Mucosa of descending colon (tissue), 3 donors: Measurements from ENCODE around the gene CACNB4. TPM values are rescaled to one million over a fixed set of nuclear protein-coding genes. Genes with fewer than 3 reads are reported as not detected.

Experiments used
- ATAC-seq: fragments of 200-7000 bp; cut with Tn5 transposase; one replicate; pipeline ENCODE4 v1.9.1; 2020; ENCODE audit warnings: mild to moderate bottlenecking, moderate library complexity
- DNase-seq, 3 donors: peaks; one replicate each; pipeline ENCODE4 v3.0.0-alpha.2; 2020
- H3K36me3 ChIP-seq: fragments of 200-600 bp; one replicate; pipeline ENCODE4 v1.8.0; 2021; ENCODE audit warnings: low read depth, mild to moderate bottlenecking
- H3K4me1 ChIP-seq: fragments of 200-600 bp; one replicate; pipeline ENCODE4 v1.8.0; 2021; ENCODE audit warnings: low read depth, mild to moderate bottlenecking
- H3K4me3 ChIP-seq: fragments of 200-600 bp; one replicate; pipeline ENCODE4 v1.8.0; 2021; ENCODE audit warnings: mild to moderate bottlenecking
- H3K9me3 ChIP-seq: fragments of 200-600 bp; one replicate; pipeline ENCODE4 v1.8.0; 2021; ENCODE audit warnings: mild to moderate bottlenecking
- intact Hi-C, 2 donors: fragments of 100-400 bp; cut with DNase I in 1 of 2; cut with micrococcal nuclease in 1 of 2; formaldehyde crosslinking; loops; one replicate each; pipeline versions ENCODE4 v1.11.0 to v1.11.1; 2022; cut with DNase I, micrococcal nuclease
- total RNA-seq, 3 donors: library from RNA; stranded (reverse); fragmentation: NEBNext Ultra II Directional in 2 of 3; extraction: Animal tissue kit (Norgen Biotek cat#: 25700) in 2 of 3; gene quantifications; one replicate each; pipeline versions ENCODE4 v1.2.1 to v1.2.4, GENCODE V29; 2021 to 2023
- TF ChIP-seq, protein P1 (sequence below): fragments of 200-600 bp; IDR thresholded peaks from one replicate; pipeline ENCODE4 v1.8.0; 2022; ENCODE audit warnings: antibody characterized with exemption, mild to moderate bottlenecking
- donor health status: DM: no; HTN: no; CAD: no; lungs with moderate emphysema.
- donor health status: DM: no; HTN: no; CAD: no.
- donor health status: DM: no; HTN: yes; CAD: no.

Gene CACNB4
- total RNA-seq, 3 donors from 2014 or later = 1.0 to 1.8 (median 1.4) TPM

- H3K4me1 ChIP-seq = no peaks in the 10 kb centered on the region
- no peaks in the 10 kb centered on the region for H3K9me3 ChIP-seq
- TF ChIP-seq, protein P1, sequence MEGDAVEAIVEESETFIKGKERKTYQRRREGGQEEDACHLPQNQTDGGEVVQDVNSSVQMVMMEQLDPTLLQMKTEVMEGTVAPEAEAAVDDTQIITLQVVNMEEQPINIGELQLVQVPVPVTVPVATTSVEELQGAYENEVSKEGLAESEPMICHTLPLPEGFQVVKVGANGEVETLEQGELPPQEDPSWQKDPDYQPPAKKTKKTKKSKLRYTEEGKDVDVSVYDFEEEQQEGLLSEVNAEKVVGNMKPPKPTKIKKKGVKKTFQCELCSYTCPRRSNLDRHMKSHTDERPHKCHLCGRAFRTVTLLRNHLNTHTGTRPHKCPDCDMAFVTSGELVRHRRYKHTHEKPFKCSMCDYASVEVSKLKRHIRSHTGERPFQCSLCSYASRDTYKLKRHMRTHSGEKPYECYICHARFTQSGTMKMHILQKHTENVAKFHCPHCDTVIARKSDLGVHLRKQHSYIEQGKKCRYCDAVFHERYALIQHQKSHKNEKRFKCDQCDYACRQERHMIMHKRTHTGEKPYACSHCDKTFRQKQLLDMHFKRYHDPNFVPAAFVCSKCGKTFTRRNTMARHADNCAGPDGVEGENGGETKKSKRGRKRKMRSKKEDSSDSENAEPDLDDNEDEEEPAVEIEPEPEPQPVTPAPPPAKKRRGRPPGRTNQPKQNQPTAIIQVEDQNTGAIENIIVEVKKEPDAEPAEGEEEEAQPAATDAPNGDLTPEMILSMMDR = no peak
- DNase-seq (no peak), ATAC-seq (no peak)
- intact Hi-C loops = no loop called here
- no peaks in the 10 kb centered on the region for H3K36me3 ChIP-seq
- no peak overlapping the region for H3K4me3 ChIP-seq
Observed at GRCh38 chr2:151808258-151809072, 290.4 kb downstream of the CACNB4 start.

GRCh38 chr2:151805961-151806360 is 292.9 kb downstream of the CACNB4 start:
- Histone ChIP-seq H3K9me3 (no peaks in the 10 kb centered on the region), H3K4me3 (no peak overlapping the region), H3K36me3 (no peaks in the 10 kb centered on the region), H3K4me1 (no peaks in the 10 kb centered on the region)
- no peak for DNase-seq
- no peak for ATAC-seq
- intact Hi-C loops = no loop called here
- TF ChIP-seq, protein P1 = no peak

- intact Hi-C loops = no loop called here
- no peaks in the 10 kb centered on the region for H3K4me1 ChIP-seq
- TF ChIP-seq, protein P1 = no peak
- no peak for ATAC-seq
- DNase-seq = no peak
- H3K9me3 ChIP-seq = no peaks in the 10 kb centered on the region
- H3K36me3 ChIP-seq = no peaks in the 10 kb centered on the region
- H3K4me3 ChIP-seq = no peak overlapping the region
Observed at GRCh38 chr2:151805343-151805742, 293.5 kb downstream of the CACNB4 start.

- ATAC-seq (no peak), DNase-seq (no peak)
- intact Hi-C loops = no loop called here
- no peaks in the 10 kb centered on the region for H3K9me3 ChIP-seq
- no peak overlapping the region for H3K4me3 ChIP-seq
- H3K36me3 ChIP-seq = no peaks in the 10 kb centered on the region
- H3K4me1 ChIP-seq = no peaks in the 10 kb centered on the region
- TF ChIP-seq, protein P1 = no peak
Observed at GRCh38 chr2:151803811-151804210, 295.0 kb downstream of the CACNB4 start.

DNA sequence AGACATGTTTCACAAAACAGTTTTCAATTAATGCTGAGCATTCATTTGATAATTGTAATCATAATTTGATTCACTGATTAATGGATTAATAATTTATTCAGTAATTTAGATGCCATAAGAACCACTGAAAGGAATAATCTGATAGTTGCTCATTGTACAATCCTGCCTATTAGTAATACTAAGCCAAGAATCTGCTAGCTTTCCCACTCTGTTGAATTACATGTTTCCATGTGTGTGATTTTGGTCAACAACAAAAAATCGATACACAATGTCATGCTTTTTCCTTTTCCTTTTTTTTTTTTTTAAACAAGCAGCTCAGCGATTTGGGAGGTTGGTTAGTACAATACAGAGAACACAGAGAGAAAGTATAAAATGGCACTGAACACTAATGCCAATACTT is 296.5 kb downstream of the CACNB4 start:
- Histone ChIP-seq H3K9me3 (no peaks in the 10 kb centered on the region), H3K4me1 (no peaks in the 10 kb centered on the region), H3K36me3 (no peaks in the 10 kb centered on the region), H3K4me3 (no peak overlapping the region)
- no peak for DNase-seq
- intact Hi-C loops = no loop called here
- TF ChIP-seq, protein P1 = no peak
- no peak for ATAC-seq
